Measurements from ENCODE around the gene GNPDA1. TPM values are rescaled to one million over a fixed set of nuclear protein-coding genes. Genes with fewer than 3 reads are reported as not detected.

Gene GNPDA1
- total RNA-seq, 4 donors from 2014 or later = 16.0 to 46.9 (median 35.4) TPM

DNA sequence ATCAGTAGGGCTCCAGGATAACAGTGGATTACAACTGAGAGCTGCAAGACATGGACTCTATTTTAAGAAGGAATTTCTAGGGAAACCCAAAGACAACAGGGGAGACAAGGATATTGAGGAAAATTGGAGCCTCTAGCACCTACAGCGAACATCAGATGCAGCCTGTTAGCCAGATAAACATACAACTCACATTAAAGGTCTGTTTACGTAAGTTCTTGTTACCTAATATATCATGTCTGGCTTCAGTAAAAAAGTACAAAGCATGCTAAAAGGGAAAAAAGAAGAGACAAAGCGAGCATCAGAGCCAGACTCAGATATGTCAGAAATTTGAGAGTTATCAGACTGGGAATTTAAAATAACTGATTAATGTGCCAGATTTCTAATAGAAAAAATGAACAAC, 17.2 kb downstream of the GNPDA1 start:
- TF ChIP-seq, protein P1, sequence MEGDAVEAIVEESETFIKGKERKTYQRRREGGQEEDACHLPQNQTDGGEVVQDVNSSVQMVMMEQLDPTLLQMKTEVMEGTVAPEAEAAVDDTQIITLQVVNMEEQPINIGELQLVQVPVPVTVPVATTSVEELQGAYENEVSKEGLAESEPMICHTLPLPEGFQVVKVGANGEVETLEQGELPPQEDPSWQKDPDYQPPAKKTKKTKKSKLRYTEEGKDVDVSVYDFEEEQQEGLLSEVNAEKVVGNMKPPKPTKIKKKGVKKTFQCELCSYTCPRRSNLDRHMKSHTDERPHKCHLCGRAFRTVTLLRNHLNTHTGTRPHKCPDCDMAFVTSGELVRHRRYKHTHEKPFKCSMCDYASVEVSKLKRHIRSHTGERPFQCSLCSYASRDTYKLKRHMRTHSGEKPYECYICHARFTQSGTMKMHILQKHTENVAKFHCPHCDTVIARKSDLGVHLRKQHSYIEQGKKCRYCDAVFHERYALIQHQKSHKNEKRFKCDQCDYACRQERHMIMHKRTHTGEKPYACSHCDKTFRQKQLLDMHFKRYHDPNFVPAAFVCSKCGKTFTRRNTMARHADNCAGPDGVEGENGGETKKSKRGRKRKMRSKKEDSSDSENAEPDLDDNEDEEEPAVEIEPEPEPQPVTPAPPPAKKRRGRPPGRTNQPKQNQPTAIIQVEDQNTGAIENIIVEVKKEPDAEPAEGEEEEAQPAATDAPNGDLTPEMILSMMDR (IDR thresholded peaks at IDR 0.05; ENCODE audit: low read depth) = no peak

DNA sequence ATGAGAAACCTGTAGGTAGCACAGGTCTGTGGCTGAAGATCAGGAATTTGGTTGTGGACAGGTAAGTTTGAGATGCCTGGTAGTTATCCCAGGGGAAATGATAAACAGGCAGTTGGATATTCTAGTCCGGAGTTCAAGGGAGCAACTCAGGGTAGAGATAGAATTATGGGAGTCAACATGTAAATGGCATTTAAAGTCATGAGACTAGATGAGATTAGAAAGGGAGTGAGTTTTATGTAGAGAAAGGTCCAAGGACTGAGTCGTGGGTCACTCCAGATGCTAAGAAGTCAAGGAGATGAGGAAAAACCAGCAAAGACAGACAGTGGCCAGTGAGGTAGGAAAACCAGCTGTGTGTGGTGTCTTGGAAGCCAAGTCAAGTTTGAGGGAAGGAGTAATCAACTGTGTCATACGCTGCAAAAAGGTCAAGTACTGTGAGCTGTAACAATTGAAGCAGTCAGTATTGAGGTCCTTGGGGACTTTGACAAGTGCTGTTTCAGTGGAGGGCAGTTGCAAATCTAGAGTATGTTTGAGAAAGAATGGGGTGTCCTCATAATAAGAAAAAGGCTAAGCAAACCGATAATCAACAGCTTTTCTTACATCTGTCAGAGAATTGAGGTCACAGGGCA, 18.2 kb downstream of the GNPDA1 start:
- TF ChIP-seq, protein P1 (IDR thresholded peaks at IDR 0.05; ENCODE audit: low read depth) = no peak

DNA sequence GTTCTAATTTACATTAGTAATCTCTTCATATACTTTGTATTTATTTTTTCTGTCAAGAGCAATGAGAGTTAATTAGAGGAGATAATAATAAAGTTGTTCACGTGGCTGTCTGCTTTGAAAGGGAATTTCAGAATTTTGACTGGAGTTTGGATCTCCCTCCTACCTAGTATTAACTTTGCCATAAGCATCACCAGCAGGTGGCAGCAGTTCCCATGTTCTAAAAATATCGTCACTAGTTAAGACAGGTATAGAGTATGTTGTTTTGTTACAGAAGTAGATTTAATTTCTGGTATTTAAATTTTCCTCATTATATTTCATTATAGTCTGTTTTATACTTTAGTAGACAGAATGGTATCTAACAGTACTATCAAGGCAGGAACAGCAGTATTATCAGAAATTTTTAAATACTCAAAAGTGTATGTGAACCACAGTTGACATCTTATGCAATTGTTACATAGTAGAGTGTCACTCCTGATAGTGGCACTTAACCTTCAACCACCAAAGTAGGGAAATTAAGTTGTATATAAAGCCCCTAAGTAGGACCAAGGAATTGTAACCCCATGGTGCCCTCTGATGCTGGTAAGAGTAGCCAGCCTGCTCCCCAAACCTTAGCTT, 20.4 kb downstream of the GNPDA1 start:
- TF ChIP-seq, protein P1 (IDR thresholded peaks at IDR 0.05; ENCODE audit: low read depth) = no peak

DNA sequence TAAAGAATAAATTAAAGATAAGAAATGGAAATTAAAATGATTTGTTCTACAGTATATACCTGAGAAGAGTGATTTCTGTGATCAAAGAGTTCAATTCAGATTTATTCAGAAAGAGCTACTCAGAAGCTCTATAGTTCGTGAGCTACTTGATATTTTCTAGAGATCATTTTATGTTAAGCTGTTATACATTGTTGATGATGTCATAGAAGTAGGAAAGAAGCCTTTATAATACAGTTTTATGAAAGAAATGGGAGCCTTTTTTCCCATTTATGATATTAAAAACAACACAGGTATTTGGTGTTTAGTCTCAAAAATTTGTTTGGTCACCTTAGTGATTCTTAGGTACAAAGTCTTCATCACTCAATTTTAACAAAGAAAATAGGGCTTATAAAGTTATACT, 23.1 kb downstream of the GNPDA1 start:
- TF ChIP-seq, protein P1 (IDR thresholded peaks at IDR 0.05; ENCODE audit: low read depth) = no peak

DNA sequence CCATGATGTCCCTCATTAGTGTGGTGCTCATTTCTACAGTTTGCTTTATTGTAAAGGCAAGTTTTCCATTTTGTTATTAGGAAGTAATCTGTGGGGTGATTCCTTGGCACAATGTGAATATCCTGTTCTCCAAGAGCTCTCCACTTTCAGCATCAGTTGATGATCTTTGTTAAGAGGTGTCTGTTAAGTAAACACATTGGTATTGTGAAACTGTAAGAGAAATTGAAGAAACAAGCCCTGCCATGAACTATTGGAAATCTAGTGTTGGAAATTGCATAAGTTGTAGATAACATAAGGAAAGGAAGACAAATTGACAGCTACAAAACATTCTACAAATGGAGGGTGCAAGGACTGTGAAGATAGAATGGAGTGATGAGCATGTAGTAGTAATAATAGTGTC, 26.8 kb downstream of the GNPDA1 start:
- TF ChIP-seq, protein P1 (IDR thresholded peaks at IDR 0.05; ENCODE audit: low read depth) = no peak

DNA sequence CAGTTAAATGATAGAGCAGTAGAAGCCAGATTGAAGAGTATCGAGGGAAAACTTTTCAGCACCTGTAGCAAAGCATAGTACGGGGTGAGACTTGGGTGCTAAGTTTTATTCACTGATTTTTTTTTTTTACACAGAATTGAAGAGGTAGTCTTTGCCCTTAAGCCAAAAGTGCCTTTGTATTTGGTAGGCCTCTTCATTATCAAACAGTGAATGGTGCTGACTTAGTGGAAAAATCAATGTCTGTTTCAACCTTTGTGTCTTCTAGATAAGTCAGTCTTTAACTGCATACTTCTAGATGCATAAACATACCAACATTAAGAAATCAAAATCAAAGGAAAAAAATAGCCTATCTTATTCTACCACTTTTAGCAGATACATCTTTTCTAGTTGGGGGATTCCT, 30.2 kb downstream of the GNPDA1 start:
- TF ChIP-seq, protein P1 (IDR thresholded peaks at IDR 0.05; ENCODE audit: low read depth) = no peak

DNA sequence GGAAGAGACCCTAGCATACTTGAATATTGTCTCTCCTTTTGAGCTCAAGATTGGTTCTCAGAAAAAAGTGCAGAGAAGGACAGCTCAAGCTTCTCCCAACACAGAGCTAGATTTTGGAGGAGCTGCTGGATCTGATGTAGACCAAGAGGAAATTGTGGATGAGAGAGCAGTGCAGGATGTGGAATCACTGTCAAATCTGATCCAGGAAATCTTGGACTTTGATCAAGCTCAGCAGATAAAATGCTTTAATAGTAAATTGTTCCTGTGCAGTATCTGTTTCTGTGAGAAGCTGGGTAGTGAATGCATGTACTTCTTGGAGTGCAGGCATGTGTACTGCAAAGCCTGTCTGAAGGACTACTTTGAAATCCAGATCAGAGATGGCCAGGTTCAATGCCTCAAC, 34.4 kb downstream of the GNPDA1 start:
- TF ChIP-seq, protein P1 (IDR thresholded peaks at IDR 0.05; ENCODE audit: low read depth) = no peak
